Germinal center (tissue), 1 donor: ENCODE results near the gene AGR2.

Experiments
- DNase-seq: peaks from one replicate; pipeline ENCODE4 v3.0.0; 2012; ENCODE audit warnings: mixed read lengths, low spot score

AGR2 gene

GRCh38 chr7:16812542-16813231 is 7.9 kb upstream of the AGR2 start:
- no peak for DNase-seq

GRCh38 chr7:16811551-16811950 is 6.8 kb upstream of the AGR2 start:
- DNase-seq, result no peak

GRCh38 chr7:16810573-16810972 is 5.8 kb upstream of the AGR2 start:
- no peak for DNase-seq

- no peak for DNase-seq
Measured at GRCh38 chr7:16810112-16810511, 5.3 kb upstream of the AGR2 start.

GRCh38 chr7:16805441-16805840 is 642 bp upstream of the AGR2 start:
- DNase-seq, result no peak

GRCh38 chr7:16803881-16804673 is 722 bp downstream of the AGR2 start:
- DNase-seq, result no peak

- no peak for DNase-seq
Measured at GRCh38 chr7:16803125-16803524, 1.7 kb downstream of the AGR2 start.

- DNase-seq, result no peak
Measured at GRCh38 chr7:16801579-16801978, 3.2 kb downstream of the AGR2 start.

GRCh38 chr7:16801111-16801542 is 3.7 kb downstream of the AGR2 start:
- DNase-seq, result peak; percentile 46

- no peak for DNase-seq
Measured at GRCh38 chr7:16795624-16796023, 9.2 kb downstream of the AGR2 start.

- no peak for DNase-seq
Measured at GRCh38 chr7:16794986-16795385, 9.8 kb downstream of the AGR2 start.

GRCh38 chr7:16791905-16792698 is 12.7 kb downstream of the AGR2 start:
- DNase-seq, result no peak

- DNase-seq, result no peak
Measured at GRCh38 chr7:16791071-16791470, 13.7 kb downstream of the AGR2 start.

GRCh38 chr7:16787127-16787526 is 17.7 kb downstream of the AGR2 start:
- DNase-seq, result no peak

GRCh38 chr7:16786257-16786656 is 18.5 kb downstream of the AGR2 start:
- no peak for DNase-seq

- no peak for DNase-seq
Measured at GRCh38 chr7:16785846-16786245, 19.0 kb downstream of the AGR2 start.

GRCh38 chr7:16785321-16785720 is 19.5 kb downstream of the AGR2 start:
- no peak for DNase-seq

- no peak for DNase-seq
Measured at GRCh38 chr7:16780596-16780995, 24.2 kb downstream of the AGR2 start.

GRCh38 chr7:16779051-16779450 is 25.7 kb downstream of the AGR2 start:
- no peak for DNase-seq

- no peak for DNase-seq
Measured at GRCh38 chr7:16778476-16778875, 26.3 kb downstream of the AGR2 start.

GRCh38 chr7:16776053-16776452 is 28.7 kb downstream of the AGR2 start:
- no peak for DNase-seq

GRCh38 chr7:16774986-16775385 is 29.8 kb downstream of the AGR2 start:
- DNase-seq, result no peak

GRCh38 chr7:16774294-16774693 is 30.5 kb downstream of the AGR2 start:
- DNase-seq, result no peak
